Mammary epithelial cell (primary cell): ENCODE measurements around the gene RUNX1.

Experiments used
- CTCF ChIP-seq, 2 donors: IDR thresholded peaks in 1 of 2; conservative IDR thresholded peaks in 1 of 2; 2 replicates each; pipeline ENCODE4 v1.5.1; 2011 to 2012; ENCODE audit warnings: inconsistent platforms in 2 of 2, low read length in 2 of 2, mild to moderate bottlenecking in 2 of 2, control low read depth in 1 of 2, low read depth in 1 of 2; ENCODE audit not compliant: insufficient read depth in 1 of 2; ENCODE audit errors: extremely low read depth in 1 of 2
- EZH2 ChIP-seq: IDR thresholded peaks from 2 replicates; pipeline ENCODE4 v1.6.1; 2012; ENCODE audit warnings: low read length, inconsistent platforms, borderline replicate concordance

GRCh38 chr21:35020436-35020835, 28.7 kb downstream of the RUNX1 start:
- TF ChIP-seq CTCF (conservative IDR thresholded peaks at IDR 0.05 in 1 of 2, IDR thresholded peaks at IDR 0.05 in 1 of 2; ENCODE audit: extremely low read depth in 1 of 2, insufficient read depth in 1 of 2, low read depth in 1 of 2, low read length in 2 of 2) (no peak), EZH2 (no peak)
